Naive B cell (primary cell): ENCODE data around the gene APOA5. TPM values are rescaled to one million over a fixed set of nuclear protein-coding genes. Genes with fewer than 3 reads are reported as not detected.
"Not testable (repeated sequence)": the region's sequence is repeated elsewhere in the genome, so short reads cannot be mapped to it uniquely, and the experiment has no call there.

Experiments
- ATAC-seq, 2 donors: fragments of 150-1000 bp; cut with Tn5 transposase; 2 replicates each; pipeline ENCODE4 v1.10.0; 2021; ENCODE audit warnings: low read depth in 2 of 2, mild to moderate bottlenecking in 2 of 2, moderate library complexity in 2 of 2
- DNase-seq: peaks from one replicate; pipeline ENCODE4 v3.0.0; 2022
- H3K27ac Mint-ChIP-seq, 6 donors: one replicate each; pipeline ENCODE4 v1.8.0; 2020 to 2022; ENCODE audit warnings: mild to moderate bottlenecking in 6 of 6, mixed read lengths in 6 of 6, moderate library complexity in 5 of 6, inconsistent platforms in 2 of 6
- H3K27me3 Mint-ChIP-seq, 3 donors: one replicate each; pipeline ENCODE4 v1.8.0; 2021 to 2022; ENCODE audit warnings: mixed read lengths in 3 of 3, mild to moderate bottlenecking in 1 of 3
- H3K36me3 Mint-ChIP-seq, 2 donors: one replicate each; pipeline ENCODE4 v1.8.0; 2020 to 2022; ENCODE audit warnings: mixed read lengths in 2 of 2, inconsistent platforms in 1 of 2, mild to moderate bottlenecking in 1 of 2
- H3K4me1 Mint-ChIP-seq, 3 donors: one replicate each; pipeline ENCODE4 v1.8.0; 2020 to 2022; ENCODE audit warnings: mixed read lengths in 3 of 3, inconsistent platforms in 1 of 3, mild to moderate bottlenecking in 1 of 3, moderate library complexity in 1 of 3
- H3K4me3 Mint-ChIP-seq, 8 donors: one replicate each; pipeline ENCODE4 v1.8.0; 2020 to 2022; ENCODE audit warnings: mild to moderate bottlenecking in 8 of 8, mixed read lengths in 8 of 8, moderate library complexity in 8 of 8, inconsistent platforms in 2 of 8
- H3K9me3 Mint-ChIP-seq, 7 donors: one replicate each; pipeline ENCODE4 v1.8.0; 2020 to 2022; ENCODE audit warnings: mixed read lengths in 7 of 7, mild to moderate bottlenecking in 5 of 7, inconsistent platforms in 2 of 7, moderate library complexity in 1 of 7
- polyA plus RNA-seq, 6 donors: library from polyadenylated mRNA; unstranded; fragments of 300-500 nt; fragmentation: Illumina TruSeq; gene quantifications; one replicate each; pipeline ENCODE4 v1.2.3, GENCODE V29; 2021; ENCODE audit warnings: low read depth in 6 of 6

The APOA5 gene, protein sequence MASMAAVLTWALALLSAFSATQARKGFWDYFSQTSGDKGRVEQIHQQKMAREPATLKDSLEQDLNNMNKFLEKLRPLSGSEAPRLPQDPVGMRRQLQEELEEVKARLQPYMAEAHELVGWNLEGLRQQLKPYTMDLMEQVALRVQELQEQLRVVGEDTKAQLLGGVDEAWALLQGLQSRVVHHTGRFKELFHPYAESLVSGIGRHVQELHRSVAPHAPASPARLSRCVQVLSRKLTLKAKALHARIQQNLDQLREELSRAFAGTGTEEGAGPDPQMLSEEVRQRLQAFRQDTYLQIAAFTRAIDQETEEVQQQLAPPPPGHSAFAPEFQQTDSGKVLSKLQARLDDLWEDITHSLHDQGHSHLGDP
- polyA plus RNA-seq: not detected

GRCh38 chr11:116791813-116792143 is at the start of gene APOA5:
TSS of gene APOA5 (minus strand) at chr11:116791879. CDS start at chr11:116791860, 19 bp downstream.
- DNase-seq: no peak
- ATAC-seq: no peak
- no peaks in the 10 kb centered on the region for H3K9me3 Mint-ChIP-seq
- H3K36me3 Mint-ChIP-seq: no peaks in the 10 kb centered on the region
- H3K4me1 Mint-ChIP-seq: peaks cover 22 to 26% (median 22%) of the 10 kb centered on the region in 3 donors
- peaks cover 5 to 15% (median 13%) of the 10 kb centered on the region in 3 donors for H3K27me3 Mint-ChIP-seq
- H3K27ac Mint-ChIP-seq: peak within 1 kb of the TSS in 2 of 6 donors; percentile 47 to 82
- H3K4me3 Mint-ChIP-seq: peak within 1 kb of the TSS in 6 of 8 donors; percentile 6 to 72 (median 42)

DNA sequence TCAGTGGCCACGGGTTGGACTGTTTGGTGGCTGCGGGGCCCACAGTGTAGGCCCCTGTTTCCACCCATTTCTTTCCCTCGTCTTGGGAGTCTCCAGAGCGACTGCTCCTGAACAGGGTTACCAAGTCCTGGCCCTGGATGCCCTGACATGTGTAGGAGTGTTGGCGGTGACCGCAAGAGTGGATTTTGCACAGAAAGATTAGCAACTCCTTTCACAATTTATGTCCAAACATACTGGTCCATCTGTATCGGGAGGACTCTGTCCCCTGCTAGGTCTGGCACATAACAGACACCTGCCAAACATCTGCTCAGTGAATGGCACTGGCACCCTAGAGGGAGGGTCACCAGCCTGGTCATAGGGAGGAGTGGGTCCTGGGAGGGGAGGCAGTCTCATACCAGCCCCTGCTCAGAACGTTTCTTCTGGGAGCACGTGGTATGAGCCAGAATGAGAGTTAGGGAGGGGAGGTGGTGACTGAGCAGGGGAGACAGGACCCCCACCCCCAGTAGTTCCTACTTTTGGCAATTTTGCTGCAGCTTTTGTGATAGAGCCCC is 49.1 kb upstream of the APOA5 start:
- no peak overlapping the region for H3K4me3 Mint-ChIP-seq
- H3K27me3 Mint-ChIP-seq: no peaks in the 10 kb centered on the region
- H3K27ac Mint-ChIP-seq: peak overlapping the region in 1 of 6 donors; percentile 20
- H3K36me3 Mint-ChIP-seq: peaks cover 21% of the 10 kb centered on the region in 2 donors
- no peak for DNase-seq
- H3K9me3 Mint-ChIP-seq: no peaks in the 10 kb centered on the region
- no peak for ATAC-seq
- H3K4me1 Mint-ChIP-seq: peaks cover 0 to 8% (median 3%) of the 10 kb centered on the region in 3 donors

DNA sequence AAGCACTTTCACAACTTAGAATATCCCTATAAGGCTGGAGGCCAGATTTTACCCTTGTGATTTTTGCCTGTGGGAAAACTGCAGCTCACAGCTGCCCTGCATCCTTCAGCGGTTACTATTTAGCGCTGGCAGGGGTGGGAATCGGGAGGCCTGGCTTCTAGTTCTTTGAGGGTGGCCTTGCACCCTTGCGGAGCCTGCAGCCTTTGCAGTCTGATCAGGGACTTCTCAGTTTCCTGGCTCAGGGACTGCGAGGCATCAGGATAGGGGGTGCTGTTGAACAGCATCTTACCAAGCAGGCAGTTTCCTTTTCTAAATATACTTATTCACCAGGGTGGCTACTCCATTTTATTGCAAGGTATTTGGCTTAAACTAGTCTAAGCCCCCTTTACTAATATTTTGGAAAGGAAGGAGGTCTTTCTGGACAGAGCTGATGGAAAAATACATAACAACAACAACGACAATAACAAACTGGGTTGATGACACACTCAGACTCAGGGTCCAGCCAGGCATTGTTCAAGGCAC is 48.6 kb upstream of the APOA5 start:
- Mint-ChIP-seq H3K9me3 (no peaks in the 10 kb centered on the region), H3K36me3 (peaks cover 16 to 18% of the 10 kb centered on the region in 2 donors), H3K27me3 (no peaks in the 10 kb centered on the region), H3K4me3 (no peak overlapping the region), H3K4me1 (peaks cover 5 to 14% (median 6%) of the 10 kb centered on the region in 3 donors), H3K27ac (no peak overlapping the region)
- DNase-seq: no peak
- ATAC-seq: no peak

- Mint-ChIP-seq H3K27ac (peak overlapping the region in 1 of 6 donors; percentile 63), H3K4me3 (peak overlapping the region in 3 of 8 donors; percentile 16 to 48 (median 22)), H3K27me3 (peaks cover 0 to 7% (median 0%) of the 10 kb centered on the region in 3 donors), H3K9me3 (no peaks in the 10 kb centered on the region), H3K36me3 (peaks cover 4 to 7% of the 10 kb centered on the region in 2 donors), H3K4me1 (peaks cover 13 to 21% (median 13%) of the 10 kb centered on the region in 3 donors)
- ATAC-seq: no peak
- DNase-seq: no peak
These were observed 46.8 kb upstream of the APOA5 start for GRCh38 chr11:116838321-116839084.

DNA sequence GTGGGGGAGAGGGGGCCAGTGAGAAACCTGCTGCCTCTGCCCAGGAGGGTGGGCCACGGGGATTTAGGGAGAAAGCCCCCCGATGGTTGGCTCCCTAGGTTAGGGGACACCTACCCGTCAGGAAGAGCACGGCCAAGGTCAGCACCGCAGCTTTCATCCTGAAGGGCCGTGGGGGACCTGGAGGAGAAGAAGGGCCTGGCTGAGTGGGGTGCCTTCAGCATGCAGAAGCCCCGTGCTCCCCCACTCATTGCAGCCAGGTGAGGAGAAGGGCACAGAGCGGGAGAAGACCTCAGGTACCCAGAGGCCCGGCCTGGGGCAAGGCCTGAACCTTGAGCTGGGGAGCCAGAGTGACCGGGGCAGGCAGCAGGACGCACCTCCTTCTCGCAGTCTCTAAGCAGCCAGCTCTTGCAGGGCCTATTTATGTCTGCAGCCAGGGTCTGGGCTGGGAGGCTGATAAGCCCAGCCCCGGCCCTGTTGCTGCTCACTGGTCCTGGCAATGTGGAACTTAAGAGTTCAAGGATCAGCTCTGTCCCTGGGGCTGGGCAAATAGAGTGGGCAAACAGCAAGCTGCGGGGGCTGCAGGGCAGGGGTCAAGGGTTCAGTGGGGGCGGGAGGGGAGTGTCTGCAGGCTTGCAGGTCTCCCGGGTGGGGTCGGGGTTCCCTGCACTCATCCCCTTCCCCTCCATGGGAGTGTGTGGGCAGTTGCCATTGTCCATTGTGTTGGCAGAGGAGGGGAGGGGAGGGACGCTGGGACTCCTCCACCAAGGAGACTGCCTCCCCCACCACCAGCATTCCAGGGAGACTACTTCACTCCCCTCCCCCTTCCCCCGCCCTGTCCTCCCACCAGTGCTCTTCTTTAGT is 45.8 kb upstream of the APOA5 start, which contains the start of gene APOA1:
Gene APOA1, minus strand, starts transcription at position 392 of the 861 bp plus-strand sequence. Its CDS starts 235 bp downstream, at position 157.
- Mint-ChIP-seq H3K4me1 (peaks cover 13 to 21% (median 13%) of the 10 kb centered on the region in 3 donors), H3K9me3 (no peaks in the 10 kb centered on the region), H3K36me3 (no peaks in the 10 kb centered on the region), H3K27ac (peak within 1 kb of the TSS in 1 of 6 donors; percentile 74), H3K4me3 (peak within 1 kb of the TSS in 3 of 8 donors; percentile 48 to 73 (median 65)), H3K27me3 (peaks cover 0 to 11% (median 0%) of the 10 kb centered on the region in 3 donors)
- ATAC-seq (no peak), DNase-seq (no peak)

DNA sequence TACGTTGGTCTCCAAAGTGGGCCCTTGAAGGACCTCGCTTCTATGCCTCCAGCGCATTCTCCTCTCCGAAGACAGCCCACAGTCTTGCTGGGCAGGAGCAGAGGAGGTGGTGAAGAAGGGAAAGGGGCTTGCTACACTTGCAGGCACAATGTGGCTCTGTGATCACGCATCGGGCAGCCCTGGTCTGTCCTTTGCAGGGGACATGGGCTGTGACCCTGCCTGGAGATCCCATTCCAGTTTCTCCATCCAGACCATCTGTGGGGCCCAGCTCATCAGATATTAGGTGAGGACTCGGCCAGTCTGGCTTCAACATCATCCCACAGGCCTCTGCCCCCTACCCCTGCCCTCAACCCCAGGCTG is 44.9 kb upstream of the APOA5 start:
- Mint-ChIP-seq H3K27me3 (peaks cover 0 to 11% (median 0%) of the 10 kb centered on the region in 3 donors), H3K36me3 (no peaks in the 10 kb centered on the region), H3K4me1 (peaks cover 13 to 17% (median 13%) of the 10 kb centered on the region in 3 donors), H3K9me3 (no peaks in the 10 kb centered on the region), H3K27ac (peak overlapping the region in 1 of 6 donors; percentile 18), H3K4me3 (peak overlapping the region in 2 of 8 donors; percentile 65 to 73)
- ATAC-seq: no peak
- DNase-seq: no peak

- DNase-seq: peak; percentile 54
- Mint-ChIP-seq H3K27me3 (peaks cover 0 to 11% (median 5%) of the 10 kb centered on the region in 3 donors), H3K4me3 (peak overlapping the region; percentile 73 to 86 (median 81)), H3K9me3 (no peaks in the 10 kb centered on the region), H3K27ac (peak overlapping the region in 1 of 6 donors; percentile 18), H3K36me3 (no peaks in the 10 kb centered on the region), H3K4me1 (peaks cover 13 to 17% (median 13%) of the 10 kb centered on the region in 3 donors)
- ATAC-seq: peak; percentile 88 to 89
These were observed 44.3 kb upstream of the APOA5 start for GRCh38 chr11:116835791-116836631.

DNA sequence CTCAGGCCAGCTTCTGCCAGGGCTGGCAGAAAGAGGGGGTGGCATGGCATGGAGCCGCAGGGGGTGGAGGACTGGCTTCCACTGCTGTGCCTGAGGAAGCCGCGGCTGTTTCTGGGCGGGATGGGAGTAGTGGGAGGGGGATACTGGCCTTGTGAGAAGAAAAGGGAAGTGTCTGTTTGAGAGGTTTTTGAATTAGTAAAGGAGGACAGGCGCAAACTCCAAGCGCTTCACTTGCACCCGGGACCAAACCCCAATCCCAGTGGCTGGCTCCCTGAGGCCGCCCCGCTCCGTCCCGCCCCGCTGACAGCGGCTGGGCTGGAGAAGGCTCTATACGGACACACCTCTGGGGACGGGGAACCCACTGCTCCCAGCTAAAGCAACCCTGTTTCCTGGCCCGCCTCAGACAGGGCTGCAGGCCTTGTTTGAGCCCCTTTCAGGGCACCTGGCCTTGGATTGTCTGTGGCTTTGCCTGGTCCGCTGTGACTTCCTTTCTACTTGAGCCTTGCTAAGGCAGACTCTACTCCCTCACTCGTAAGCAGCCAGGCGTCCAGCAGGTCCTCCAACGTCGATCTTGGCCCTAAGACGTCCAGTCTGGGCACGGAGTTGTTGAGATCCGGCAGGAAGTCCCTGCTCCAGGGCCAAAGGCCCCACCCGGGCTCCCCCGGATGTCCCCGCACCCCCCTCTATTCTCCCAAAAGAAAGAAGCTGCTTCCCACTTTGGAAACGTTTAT is 43.5 kb upstream of the APOA5 start:
- H3K4me1 Mint-ChIP-seq: peaks cover 13 to 17% (median 13%) of the 10 kb centered on the region in 3 donors
- peaks cover 0 to 11% (median 10%) of the 10 kb centered on the region in 3 donors for H3K27me3 Mint-ChIP-seq
- ATAC-seq (peak; percentile 29 to 30), DNase-seq (no peak)
- peak overlapping the region in 2 of 6 donors; percentile 28 to 47 for H3K27ac Mint-ChIP-seq
- H3K36me3 Mint-ChIP-seq: no peaks in the 10 kb centered on the region
- no peaks in the 10 kb centered on the region for H3K9me3 Mint-ChIP-seq
- H3K4me3 Mint-ChIP-seq: peak overlapping the region; percentile 73 to 86 (median 81)

- not testable (repeated sequence) for H3K9me3 Mint-ChIP-seq, ATAC-seq, DNase-seq, H3K36me3 Mint-ChIP-seq
- H3K27ac Mint-ChIP-seq: peak overlapping the region in 1 of 6 donors; percentile 47
- peak overlapping the region in 7 of 8 donors; percentile 3 to 86 (median 79) for H3K4me3 Mint-ChIP-seq
- H3K4me1 Mint-ChIP-seq: peaks cover 13 to 17% (median 13%) of the 10 kb centered on the region in 3 donors
- H3K27me3 Mint-ChIP-seq: peaks cover 0 to 11% (median 10%) of the 10 kb centered on the region in 3 donors
These were observed 42.9 kb upstream of the APOA5 start for GRCh38 chr11:116834535-116835041.

DNA sequence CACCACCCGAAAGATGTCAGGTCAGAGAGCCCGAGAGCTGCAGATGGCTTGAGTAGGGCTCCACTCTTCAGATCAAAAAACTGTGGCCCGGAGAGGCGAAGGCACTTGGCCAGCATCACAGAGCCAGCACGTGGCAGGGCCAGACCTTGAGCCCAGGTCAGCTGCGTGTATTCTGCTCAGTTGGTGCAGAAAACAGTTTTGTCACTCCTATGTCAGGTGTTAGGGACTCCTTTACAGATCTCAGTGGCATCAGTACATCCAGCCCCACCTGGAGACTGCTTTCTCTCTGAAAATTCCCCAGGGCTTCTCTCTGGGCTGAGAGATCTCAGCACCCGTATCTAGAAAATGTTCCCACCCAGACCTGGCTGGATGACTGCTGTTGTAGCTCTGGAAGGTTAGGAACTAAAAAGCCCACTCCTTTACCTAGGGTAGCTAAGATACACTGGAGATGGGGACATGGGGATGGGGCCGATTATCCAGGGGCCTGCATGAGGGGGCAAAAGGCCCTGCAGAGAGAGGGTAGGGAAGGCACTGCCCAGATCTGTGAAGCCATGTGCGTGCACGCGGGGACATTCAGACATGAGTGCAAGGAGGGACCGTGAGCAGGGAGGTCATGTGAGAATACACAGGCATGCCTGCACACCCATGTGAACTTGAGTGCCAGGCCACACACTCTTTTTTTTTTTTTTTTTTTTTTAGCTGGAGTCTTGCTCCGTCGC is 42.3 kb upstream of the APOA5 start:
- peaks cover 0 to 11% (median 10%) of the 10 kb centered on the region in 3 donors for H3K27me3 Mint-ChIP-seq
- DNase-seq (no peak), ATAC-seq (no peak)
- H3K4me1 Mint-ChIP-seq: peaks cover 13 to 17% (median 13%) of the 10 kb centered on the region in 3 donors
- peak overlapping the region in 3 of 8 donors; percentile 47 to 70 (median 63) for H3K4me3 Mint-ChIP-seq
- H3K27ac Mint-ChIP-seq: no peak overlapping the region
- H3K9me3 Mint-ChIP-seq: no peaks in the 10 kb centered on the region
- no peaks in the 10 kb centered on the region for H3K36me3 Mint-ChIP-seq
